Calu3 (cell line): Measurements from ENCODE around the gene MARCHF10. TPM values are rescaled to one million over a fixed set of nuclear protein-coding genes. Genes with fewer than 3 reads are reported as not detected.

ENCODE experiments used
- BruUV-seq: library from RNA; stranded (reverse); fragments of 400-500 nt; replicated peaks from 2 replicates; lab custom pipeline; 2021; lab: Mats Ljungman, UMichigan
- CTCF ChIA-PET: fragments of 300-600 bp; sonication (Branson Sonifier 250); formaldehyde crosslinking; loops from one replicate; lab custom pipeline; 2022; ENCODE audit warnings: antibody characterized with exemption; lab: Charles Lee
- DNase-seq: peaks from one replicate; pipeline ENCODE4 v3.0.0; 2022
- H3K27ac Mint-ChIP-seq: one replicate; pipeline ENCODE4 v1.8.0; 2022; ENCODE audit warnings: mixed read lengths; ENCODE audit not compliant: unreplicated experiment
- H3K27me3 Mint-ChIP-seq: one replicate; pipeline ENCODE4 v1.8.0; 2022; ENCODE audit warnings: mixed read lengths; ENCODE audit not compliant: unreplicated experiment
- H3K36me3 Mint-ChIP-seq: one replicate; pipeline ENCODE4 v1.8.0; 2022; ENCODE audit warnings: mild to moderate bottlenecking, moderate library complexity, mixed read lengths; ENCODE audit not compliant: insufficient read depth, unreplicated experiment
- H3K4me1 Mint-ChIP-seq: one replicate; pipeline ENCODE4 v1.8.0; 2022; ENCODE audit warnings: mild to moderate bottlenecking, low read depth, mixed read lengths; ENCODE audit not compliant: unreplicated experiment
- H3K4me3 Mint-ChIP-seq: one replicate; pipeline ENCODE4 v1.8.0; 2022; ENCODE audit warnings: mild to moderate bottlenecking, low read depth, moderate library complexity, mixed read lengths; ENCODE audit not compliant: unreplicated experiment
- H3K9me3 Mint-ChIP-seq: one replicate; pipeline ENCODE4 v1.8.0; 2022; ENCODE audit warnings: low read depth, mixed read lengths; ENCODE audit not compliant: unreplicated experiment
- CTCF ChIP-seq: fragments of 200-600 bp; IDR thresholded peaks from one replicate; pipeline ENCODE4 v1.8.0; 2022; ENCODE audit warnings: antibody characterized with exemption; ENCODE audit not compliant: unreplicated experiment
- intact Hi-C: fragments of 100-400 bp; cut with micrococcal nuclease; formaldehyde crosslinking; loops from one replicate; pipeline ENCODE4 v1.10.0; 2022; ENCODE audit not compliant: unreplicated experiment
- total RNA-seq: library from RNA; stranded (reverse); gene quantifications from 2 replicates; pipeline ENCODE4 v1.2.3, GENCODE V29; 2022

The MARCHF10 gene
- total RNA-seq, 1 experiment from 2014 or later = not detected

- CTCF ChIA-PET = no interaction called here
- no peak for DNase-seq
- Mint-ChIP-seq H3K27me3 (peaks cover 34% of the 10 kb centered on the region), H3K4me1 (no peaks in the 10 kb centered on the region), H3K9me3 (peaks cover 5% of the 10 kb centered on the region), H3K4me3 (no peak overlapping the region), H3K36me3 (peaks cover 4% of the 10 kb centered on the region), H3K27ac (no peak overlapping the region)
- TF ChIP-seq CTCF = no peak
- BruUV-seq = no TSS peak
- intact Hi-C loops = no loop called here
These were observed 150.4 kb downstream of the MARCHF10 start for GRCh38 chr17:62657690-62658089.

- no TSS peak for BruUV-seq
- Mint-ChIP-seq H3K4me1 (no peaks in the 10 kb centered on the region), H3K9me3 (peaks cover 5% of the 10 kb centered on the region), H3K27ac (no peak overlapping the region), H3K36me3 (peaks cover 9% of the 10 kb centered on the region), H3K4me3 (no peak overlapping the region), H3K27me3 (peaks cover 29% of the 10 kb centered on the region)
- CTCF ChIA-PET = interaction anchor here (0.6 kb wide), 2 partner anchors 347 to 1012 kb away, joined by 4 to 5 read pairs; no protein-coding TSS in a partner anchor
- intact Hi-C loops = no loop called here
- DNase-seq = no peak
- TF ChIP-seq CTCF = no peak
These were observed 150.9 kb downstream of the MARCHF10 start for GRCh38 chr17:62657145-62657665.

- Mint-ChIP-seq H3K4me3 (no peak overlapping the region), H3K27ac (no peak overlapping the region), H3K36me3 (peaks cover 10% of the 10 kb centered on the region), H3K9me3 (peaks cover 4% of the 10 kb centered on the region), H3K27me3 (peaks cover 22% of the 10 kb centered on the region), H3K4me1 (no peaks in the 10 kb centered on the region)
- BruUV-seq = no TSS peak
- CTCF ChIA-PET = interaction anchor here (0.5 to 0.6 kb wide), 2 partner anchors 1013 to 1086 kb away, joined by 4 to 5 read pairs; no protein-coding TSS in a partner anchor
- DNase-seq = no peak
- TF ChIP-seq CTCF = no peak
- intact Hi-C loops = no loop called here
These were observed 151.7 kb downstream of the MARCHF10 start for GRCh38 chr17:62656446-62656845.

GRCh38 chr17:62655656-62656055, 152.5 kb downstream of the MARCHF10 start:
- TF ChIP-seq CTCF = no peak
- Mint-ChIP-seq H3K9me3 (no peaks in the 10 kb centered on the region), H3K4me1 (no peaks in the 10 kb centered on the region), H3K4me3 (no peak overlapping the region), H3K27me3 (peaks cover 14% of the 10 kb centered on the region), H3K27ac (no peak overlapping the region), H3K36me3 (peaks cover 10% of the 10 kb centered on the region)
- no TSS peak for BruUV-seq
- CTCF ChIA-PET = interaction anchor here (1.0 kb wide), 1 partner anchor 38 kb away, joined by 3 read pairs; no protein-coding TSS in a partner anchor
- intact Hi-C loops = no loop called here
- no peak for DNase-seq
